Ovary (tissue), 3 donors: ENCODE results near the gene USP1.

Source experiments
- CTCF ChIP-seq, 3 donors: fragments of 450-650 bp in 2 of 3; fragments of 200-600 bp in 1 of 3; IDR thresholded peaks; one replicate each; pipeline versions ENCODE4 v1.5.1 to v1.8.0; 2016 to 2022; ENCODE audit warnings: antibody characterized with exemption in 3 of 3, mild to moderate bottlenecking in 1 of 3
- POLR2A ChIP-seq: fragments of 450-650 bp; IDR thresholded peaks from one replicate; pipeline ENCODE4 v1.6.1; 2017; ENCODE audit warnings: antibody characterized with exemption, mild to moderate bottlenecking, moderate library complexity
- donor health status: DM: no; HTN: no; CAD: no.

GRCh38 chr1:62394646-62395045 lies 42.2 kb upstream of the USP1 start:
- no peak for TF ChIP-seq POLR2A
- no peak for TF ChIP-seq CTCF (IDR thresholded peaks at IDR 0.05)
